Osteoblast (primary cell): Measurements from ENCODE around the gene CADPS2. TPM values are rescaled to one million over a fixed set of nuclear protein-coding genes. Genes with fewer than 3 reads are reported as not detected.

Experiments used
- DNase-seq: peaks from one replicate; pipeline ENCODE4 v3.0.0; 2011; ENCODE audit warnings: low spot score, mixed read lengths; ENCODE audit not compliant: insufficient read length; ENCODE audit errors: missing footprints
- H2AFZ ChIP-seq: 2 replicates; pipeline ENCODE4 v1.6.0; 2011; ENCODE audit warnings: mild to moderate bottlenecking, low read length
- H3K27ac ChIP-seq: 2 replicates; pipeline ENCODE4 v1.5.1; 2011; ENCODE audit warnings: mild to moderate bottlenecking, low read depth, low read length, moderate library complexity
- H3K27me3 ChIP-seq: 2 replicates; pipeline ENCODE4 v1.6.0; 2012; ENCODE audit warnings: mild to moderate bottlenecking, control low read depth, inconsistent platforms, low read length, moderate library complexity; ENCODE audit not compliant: insufficient read depth
- H3K36me3 ChIP-seq: 2 replicates; pipeline ENCODE4 v1.5.1; 2011; ENCODE audit warnings: mild to moderate bottlenecking, low read length, control low read depth, moderate library complexity; ENCODE audit not compliant: insufficient read depth
- H3K4me1 ChIP-seq: 2 replicates; pipeline ENCODE4 v1.5.1; 2011; ENCODE audit warnings: mild to moderate bottlenecking, low read length, control low read depth, moderate library complexity; ENCODE audit not compliant: insufficient read depth
- H3K4me2 ChIP-seq: 2 replicates; pipeline ENCODE4 v1.6.0; 2011; ENCODE audit warnings: mild to moderate bottlenecking, low read length; ENCODE audit not compliant: insufficient read depth
- H3K4me3 ChIP-seq: fragments of 200-600 bp; sonication (generic); 3 replicates; pipeline ENCODE4 v1.5.1; 2012; ENCODE audit warnings: mild to moderate bottlenecking, low read length, inconsistent platforms; ENCODE audit not compliant: insufficient read depth
- H3K79me2 ChIP-seq: 2 replicates; pipeline ENCODE4 v1.6.0; 2012; ENCODE audit warnings: mild to moderate bottlenecking, low read length, control low read depth, inconsistent platforms; ENCODE audit not compliant: insufficient read depth
- H3K9me3 ChIP-seq: 2 replicates; pipeline ENCODE4 v1.5.1; 2011; ENCODE audit warnings: low read depth, low read length, control low read depth
- H4K20me1 ChIP-seq: 2 replicates; pipeline ENCODE4 v1.6.0; 2012; ENCODE audit warnings: mild to moderate bottlenecking, low read length, control low read depth; ENCODE audit not compliant: insufficient read depth
- total RNA-seq: library from RNA; depleted of rRNA; stranded (reverse); fragments of >200 nt; gene quantifications from 2 replicates; pipeline ENCODE4 v1.2.3, GENCODE V29; 2012
- TF ChIP-seq, protein P1 (sequence below): IDR thresholded peaks from 2 replicates; pipeline ENCODE4 v1.5.1; 2011; ENCODE audit warnings: mild to moderate bottlenecking, low read depth, low read length, moderate library complexity; ENCODE audit errors: extremely low read depth

CADPS2 gene
- total RNA-seq, 1 donor: 21.7 TPM

DNA sequence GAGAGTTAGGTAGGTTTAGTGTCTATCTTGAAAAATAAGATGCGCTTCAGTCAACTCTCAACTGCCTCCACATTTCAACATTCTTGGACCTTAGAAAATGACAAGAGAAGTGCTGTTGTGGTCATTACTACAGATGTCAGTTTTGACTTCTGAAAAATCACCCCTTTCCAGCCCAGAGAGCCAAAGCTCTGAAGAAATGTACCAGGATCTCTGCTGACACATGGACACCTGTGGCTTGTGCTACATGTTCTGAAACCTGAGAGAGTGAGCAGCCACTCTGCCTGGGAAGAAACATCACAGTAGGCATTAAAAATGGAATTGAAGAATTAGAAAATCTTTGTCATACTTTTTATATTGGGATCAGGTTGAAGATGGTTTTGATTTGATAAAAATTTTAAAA, 545.8 kb downstream of the CADPS2 start:
- no peak overlapping the region for H3K4me2 ChIP-seq
- H2AFZ ChIP-seq: no peak overlapping the region
- H3K4me3 ChIP-seq: no peak overlapping the region
- TF ChIP-seq, protein P1, sequence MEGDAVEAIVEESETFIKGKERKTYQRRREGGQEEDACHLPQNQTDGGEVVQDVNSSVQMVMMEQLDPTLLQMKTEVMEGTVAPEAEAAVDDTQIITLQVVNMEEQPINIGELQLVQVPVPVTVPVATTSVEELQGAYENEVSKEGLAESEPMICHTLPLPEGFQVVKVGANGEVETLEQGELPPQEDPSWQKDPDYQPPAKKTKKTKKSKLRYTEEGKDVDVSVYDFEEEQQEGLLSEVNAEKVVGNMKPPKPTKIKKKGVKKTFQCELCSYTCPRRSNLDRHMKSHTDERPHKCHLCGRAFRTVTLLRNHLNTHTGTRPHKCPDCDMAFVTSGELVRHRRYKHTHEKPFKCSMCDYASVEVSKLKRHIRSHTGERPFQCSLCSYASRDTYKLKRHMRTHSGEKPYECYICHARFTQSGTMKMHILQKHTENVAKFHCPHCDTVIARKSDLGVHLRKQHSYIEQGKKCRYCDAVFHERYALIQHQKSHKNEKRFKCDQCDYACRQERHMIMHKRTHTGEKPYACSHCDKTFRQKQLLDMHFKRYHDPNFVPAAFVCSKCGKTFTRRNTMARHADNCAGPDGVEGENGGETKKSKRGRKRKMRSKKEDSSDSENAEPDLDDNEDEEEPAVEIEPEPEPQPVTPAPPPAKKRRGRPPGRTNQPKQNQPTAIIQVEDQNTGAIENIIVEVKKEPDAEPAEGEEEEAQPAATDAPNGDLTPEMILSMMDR: no peak
- no peak for DNase-seq
- H3K36me3 ChIP-seq: no peaks in the 10 kb centered on the region
- H3K79me2 ChIP-seq: no peaks in the 10 kb centered on the region
- no peaks in the 10 kb centered on the region for H3K4me1 ChIP-seq
- no peak overlapping the region for H3K27ac ChIP-seq
- H4K20me1 ChIP-seq: no peaks in the 10 kb centered on the region
- no peaks in the 10 kb centered on the region for H3K9me3 ChIP-seq
- no peaks in the 10 kb centered on the region for H3K27me3 ChIP-seq

GRCh38 chr7:122339145-122339904, 546.9 kb downstream of the CADPS2 start:
- TF ChIP-seq, protein P1: no peak
- no peak overlapping the region for H3K4me2 ChIP-seq

GRCh38 chr7:122337011-122337410, 549.2 kb downstream of the CADPS2 start:
- no peak for DNase-seq
- no peak overlapping the region for H2AFZ ChIP-seq
- H3K27ac ChIP-seq: no peak overlapping the region
- H3K9me3 ChIP-seq: no peaks in the 10 kb centered on the region
- no peaks in the 10 kb centered on the region for H4K20me1 ChIP-seq
- no peaks in the 10 kb centered on the region for H3K27me3 ChIP-seq
- H3K4me1 ChIP-seq: no peaks in the 10 kb centered on the region
- H3K36me3 ChIP-seq: no peaks in the 10 kb centered on the region
- TF ChIP-seq, protein P1: no peak
- no peaks in the 10 kb centered on the region for H3K79me2 ChIP-seq
- no peak overlapping the region for H3K4me3 ChIP-seq
- H3K4me2 ChIP-seq: no peak overlapping the region

More at GRCh38 chr7:122339145-122339904, 546.9 kb downstream of the CADPS2 start:
- Histone ChIP-seq H3K9me3 (no peaks in the 10 kb centered on the region), H3K79me2 (no peaks in the 10 kb centered on the region), H3K27ac (no peak overlapping the region), H2AFZ (no peak overlapping the region), H3K4me3 (no peak overlapping the region), H3K27me3 (no peaks in the 10 kb centered on the region), H3K36me3 (no peaks in the 10 kb centered on the region), H4K20me1 (no peaks in the 10 kb centered on the region), H3K4me1 (no peaks in the 10 kb centered on the region)
- DNase-seq: no peak

DNA sequence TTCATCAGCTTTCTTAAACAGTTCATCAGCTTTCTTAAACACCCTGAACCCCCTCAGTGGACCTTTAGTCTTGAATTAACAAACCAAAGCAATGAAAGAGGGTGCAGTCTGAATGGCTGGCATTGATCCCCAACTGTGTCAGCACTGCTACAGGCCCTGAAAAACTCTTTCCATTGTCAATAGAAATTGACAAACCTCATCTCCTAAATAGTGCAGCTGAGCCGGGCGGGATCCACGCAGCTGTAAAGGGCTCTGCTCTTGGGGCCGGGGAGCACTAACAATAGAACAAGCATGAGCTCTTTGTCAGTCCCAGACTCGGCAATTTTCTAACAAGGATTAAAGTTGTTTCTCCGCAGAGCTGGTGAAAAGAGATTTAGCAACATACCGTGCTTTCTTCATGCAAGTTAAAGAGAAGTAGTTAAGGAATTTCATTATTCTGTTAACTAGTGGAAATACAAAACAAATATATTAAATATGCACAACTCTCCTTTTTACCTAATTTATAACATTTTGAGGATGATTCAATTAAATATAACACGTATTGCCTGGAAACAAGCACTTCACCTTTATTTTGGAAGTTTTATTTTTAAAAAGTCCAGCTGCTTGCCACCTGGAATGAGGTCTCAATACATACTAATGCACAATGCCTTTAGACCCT, 557.0 kb downstream of the CADPS2 start:
- no peak overlapping the region for H3K4me3 ChIP-seq

More for the DNA sequence above, 557.0 kb downstream of the CADPS2 start:
- Histone ChIP-seq H3K9me3 (no peaks in the 10 kb centered on the region), H3K36me3 (no peaks in the 10 kb centered on the region), H3K79me2 (no peaks in the 10 kb centered on the region), H3K27me3 (no peaks in the 10 kb centered on the region), H3K4me1 (no peaks in the 10 kb centered on the region), H4K20me1 (no peaks in the 10 kb centered on the region), H3K4me2 (no peak overlapping the region), H3K27ac (no peak overlapping the region), H2AFZ (no peak overlapping the region)
- TF ChIP-seq, protein P1: no peak
- DNase-seq: no peak
